Hippocampal formation (tissue), 2 donors: ENCODE data around the gene PLPPR1.
"Not testable (repeated sequence)": the region's sequence is repeated elsewhere in the genome, so short reads cannot be mapped to it uniquely, and the experiment has no call there.

ENCODE experiments used
- DNase-seq, 2 donors: peaks; one replicate each; lab custom pipeline; 2025; lab: John Stamatoyannopoulos, UW

Gene PLPPR1

DNA sequence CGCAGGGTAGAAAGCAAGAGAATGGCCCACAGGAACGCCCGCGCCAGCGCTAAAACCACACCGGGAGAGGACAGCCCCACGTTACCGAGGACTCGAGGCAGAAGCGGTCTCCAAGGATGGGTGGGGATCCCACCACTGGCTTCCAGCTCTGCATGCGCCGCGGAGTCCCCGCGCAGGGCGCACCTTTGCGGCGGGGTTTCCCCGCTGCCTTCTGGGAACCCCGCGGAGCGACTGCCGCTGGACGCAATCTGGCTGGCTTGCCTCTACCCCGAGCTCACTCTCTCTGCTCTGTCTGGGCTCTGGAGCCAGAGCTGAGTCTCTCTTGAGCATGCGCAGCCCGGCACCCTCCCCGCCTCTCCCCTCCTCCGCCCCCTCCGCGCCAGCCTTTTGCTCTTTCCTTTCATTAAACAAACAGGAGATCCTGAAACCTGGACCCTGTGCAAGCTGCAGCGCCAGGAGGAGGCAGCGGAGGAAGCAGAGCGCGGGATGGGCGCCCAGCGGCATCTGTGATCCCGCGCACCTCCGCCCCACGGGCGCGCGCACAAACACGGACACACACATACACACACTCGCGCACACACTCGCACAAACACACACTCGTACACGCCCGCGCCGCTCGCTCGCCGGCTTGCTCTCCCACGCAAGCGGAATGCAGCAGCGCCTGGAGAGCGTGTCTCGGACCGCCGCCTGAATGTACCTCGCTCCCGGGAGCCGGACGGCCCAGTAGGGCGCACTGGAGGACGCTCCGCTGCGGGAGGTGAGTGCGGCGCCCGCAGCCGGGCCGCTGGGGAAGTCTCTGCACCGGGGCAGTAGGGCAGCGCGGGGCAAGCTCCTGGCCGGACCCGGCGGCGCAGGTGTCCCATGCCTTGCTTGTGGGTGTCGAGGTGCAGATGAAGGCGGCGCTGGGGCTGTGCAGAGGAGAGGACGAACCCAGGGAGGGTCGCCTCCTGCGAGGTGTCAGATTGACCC is at the start of gene PLPPR1:
TSS of gene PLPPR1 (plus strand) at position 382 of the 969 bp plus-strand sequence.
- DNase-seq, result peak; percentile 83 to 84

DNA sequence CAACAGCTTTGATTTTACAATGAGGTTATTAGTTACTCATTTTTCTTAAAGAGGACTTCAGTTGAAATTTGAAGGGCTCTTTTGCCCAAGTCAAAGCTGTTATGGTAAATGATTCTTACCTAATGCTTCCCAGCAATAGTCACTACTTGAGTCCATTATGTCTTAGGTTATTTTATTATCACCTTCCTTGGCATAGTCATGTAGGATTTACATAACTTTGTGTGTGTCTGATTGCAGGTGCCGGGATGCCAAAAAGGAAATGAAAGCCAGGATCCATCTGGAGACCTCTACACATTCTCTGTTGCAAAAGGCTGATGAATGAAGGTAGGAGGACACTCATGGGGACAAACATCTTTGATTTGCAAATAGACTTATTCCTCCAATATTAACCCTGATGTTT is 38.8 kb upstream of the PLPPR1 start:
- DNase-seq, result no peak

DNA sequence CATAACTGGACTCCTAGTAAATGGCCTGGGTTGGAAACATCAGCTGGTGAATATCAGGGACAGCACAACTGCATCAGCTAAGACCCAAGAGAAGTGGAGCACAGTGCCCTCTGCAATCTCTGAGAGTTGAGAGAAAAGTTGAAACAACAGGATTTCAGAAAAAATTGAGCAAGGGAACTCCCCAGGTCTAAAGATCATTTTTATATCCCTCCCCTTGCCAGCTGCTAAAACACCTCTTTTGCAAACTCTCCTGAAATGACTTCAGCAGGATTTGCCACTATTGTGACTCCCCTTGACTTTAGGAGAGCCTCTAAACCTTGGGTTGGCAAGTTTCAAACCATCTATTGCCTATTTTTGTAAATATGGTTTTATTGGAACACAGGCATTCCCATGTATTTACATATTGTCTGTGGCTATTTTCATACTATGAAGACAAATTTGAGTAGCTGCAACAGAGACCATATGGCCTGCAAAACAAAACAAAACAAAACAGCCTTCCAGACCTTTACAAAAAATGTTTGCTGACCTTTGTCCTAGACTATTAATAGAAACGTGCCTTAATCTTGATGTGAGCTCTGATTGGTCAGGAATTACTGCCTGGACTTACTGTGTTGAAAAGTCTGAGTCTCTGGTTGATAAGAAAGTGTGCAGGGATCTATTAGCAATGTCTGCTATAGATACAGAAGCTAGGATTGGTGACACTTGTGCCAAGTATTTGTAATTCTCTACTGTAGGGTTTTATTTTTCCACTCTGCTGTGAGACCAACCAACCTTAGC is 37.7 kb upstream of the PLPPR1 start:
- DNase-seq, result no peak

DNA sequence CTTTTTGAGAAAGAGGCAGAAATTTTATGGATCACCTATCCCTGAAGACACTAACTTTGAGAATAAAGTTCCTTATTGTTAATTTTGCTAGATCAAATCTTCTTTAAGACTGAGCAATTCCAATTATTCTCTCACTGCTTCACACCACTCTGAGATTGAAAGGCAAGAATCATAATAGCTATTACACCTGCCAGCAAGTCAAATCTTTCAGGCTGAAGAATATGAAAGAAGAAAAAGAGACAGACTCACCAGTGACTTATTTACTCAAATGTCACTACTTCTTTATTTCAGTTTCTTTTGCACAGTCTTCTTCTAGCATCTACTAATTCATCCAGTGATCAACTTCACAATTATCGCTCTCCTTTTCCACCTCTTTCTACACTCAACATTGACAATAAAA is 35.9 kb upstream of the PLPPR1 start:
- DNase-seq, result no peak

DNA sequence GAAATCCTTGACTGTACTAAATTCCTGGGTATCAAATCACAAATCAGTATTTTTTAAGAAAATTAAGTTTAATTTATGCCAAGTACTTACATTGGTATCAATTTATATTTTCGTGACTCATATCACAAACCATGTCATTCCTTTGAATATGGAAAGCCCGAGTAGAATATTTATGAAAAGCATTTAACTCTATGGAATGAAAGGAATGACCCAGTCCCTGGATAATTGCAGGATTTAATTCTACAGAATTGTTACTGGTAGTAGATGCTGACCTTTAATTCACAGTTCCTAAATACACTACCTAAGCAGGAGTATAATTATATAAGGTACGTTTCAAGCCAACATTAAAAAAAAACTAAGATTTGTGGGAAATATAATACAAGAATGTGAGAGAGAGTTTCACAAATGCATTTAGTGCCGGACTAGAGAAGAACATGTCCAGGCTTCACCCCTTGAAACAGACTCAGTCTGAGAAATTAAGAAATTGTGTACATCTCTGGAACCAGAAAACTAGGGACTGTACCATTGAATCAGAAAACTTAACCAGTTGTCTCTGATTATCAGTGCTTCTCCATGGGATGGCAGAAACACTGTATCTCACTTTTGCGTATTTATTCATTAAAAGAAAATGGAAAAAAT is 28.5 kb upstream of the PLPPR1 start:
- DNase-seq, result no peak

DNA sequence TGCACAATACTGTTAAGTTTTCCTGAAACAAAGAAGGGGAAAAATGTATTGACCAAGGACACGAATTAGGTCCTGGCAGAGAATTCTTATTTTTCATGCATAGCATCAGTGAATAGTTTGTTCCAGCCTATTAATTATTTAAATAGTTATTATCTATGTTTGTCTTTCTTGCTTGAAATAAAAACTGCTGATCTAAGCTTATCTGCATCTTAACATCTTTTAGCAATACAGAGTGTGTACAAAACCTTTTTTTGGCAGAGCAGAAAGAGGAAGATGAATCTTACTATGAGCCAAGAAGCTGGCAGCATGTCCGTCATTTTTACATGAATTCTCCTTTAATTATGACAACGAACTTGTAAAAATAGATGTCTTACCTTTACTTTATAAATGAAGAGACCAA is 23.3 kb upstream of the PLPPR1 start:
- DNase-seq, result no peak

DNA sequence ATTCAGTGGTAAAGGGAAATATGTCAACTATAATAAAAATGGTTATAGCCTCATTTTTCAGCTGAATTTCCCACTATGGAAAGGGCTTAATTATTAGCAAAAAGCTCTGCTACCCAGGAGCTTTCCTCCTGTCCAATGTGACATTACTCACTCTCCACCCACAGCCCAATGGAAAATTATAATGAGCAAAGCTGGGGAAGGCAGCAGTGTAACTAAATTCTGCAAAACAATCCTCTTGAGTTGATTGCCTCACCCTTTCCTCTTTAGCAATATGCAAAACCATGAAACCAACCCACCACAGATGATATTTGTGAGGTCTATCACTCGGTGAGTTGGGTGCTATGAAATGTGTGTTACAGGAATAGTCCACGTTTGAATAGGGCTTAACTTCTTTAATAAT is 14.0 kb upstream of the PLPPR1 start:
- no peak for DNase-seq

DNA sequence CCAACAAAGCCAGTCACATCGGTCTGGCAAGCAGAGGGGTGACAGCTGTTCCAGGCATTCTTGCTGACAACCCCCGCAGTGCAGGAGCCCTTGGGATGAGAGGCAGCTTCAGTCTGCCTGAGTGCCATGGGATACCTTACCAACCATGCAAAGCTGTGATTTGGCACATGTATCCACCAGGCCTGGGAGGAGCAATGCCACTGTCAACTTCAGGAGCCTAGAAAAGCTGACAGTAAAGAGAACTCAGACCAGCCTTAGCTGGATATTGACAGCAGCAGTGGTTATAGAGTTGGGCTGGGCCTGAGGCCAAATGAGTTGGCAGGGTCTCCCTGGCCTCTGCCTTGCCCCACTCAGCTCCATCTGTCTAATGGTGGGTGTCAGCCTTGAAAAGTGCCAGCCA is 10.1 kb upstream of the PLPPR1 start:
- DNase-seq, result no peak

DNA sequence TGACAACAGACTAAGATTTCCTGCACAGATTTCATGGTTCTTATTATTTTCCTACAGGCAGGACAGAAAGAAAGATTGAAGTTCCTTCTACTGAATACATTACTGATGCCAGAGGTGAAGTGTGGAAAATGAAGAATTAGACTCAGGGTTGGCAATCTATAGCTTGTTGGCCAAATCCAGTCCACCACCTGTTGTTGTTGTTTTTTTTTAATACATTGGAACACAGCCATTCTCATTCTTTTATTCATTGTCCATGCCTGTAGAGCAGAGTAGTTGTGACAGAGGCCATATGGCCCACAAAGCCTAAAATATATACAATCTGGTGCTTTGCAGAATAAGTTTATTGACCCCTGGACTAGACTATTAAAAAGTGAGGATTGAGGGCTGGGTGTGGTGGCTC is 5.8 kb upstream of the PLPPR1 start:
- DNase-seq, result no peak

DNA sequence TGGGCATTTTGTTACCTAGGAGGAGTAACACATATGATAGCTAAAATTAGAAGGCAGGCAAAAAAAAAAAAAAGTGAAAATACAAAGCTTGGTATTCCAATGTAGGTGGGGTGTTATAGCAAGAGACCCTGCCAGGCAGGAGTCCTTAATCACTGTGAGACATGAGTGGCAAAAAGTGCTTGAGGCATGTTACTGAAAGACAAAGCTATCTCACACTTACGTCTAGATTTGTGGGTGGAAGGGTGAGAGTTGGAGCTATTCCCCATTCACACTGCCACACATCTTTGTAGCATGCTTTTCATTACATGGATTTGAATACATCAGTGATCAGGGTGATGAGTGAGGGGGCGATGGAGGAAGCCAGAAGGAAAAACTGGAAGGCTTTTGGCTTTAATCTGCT is 2.6 kb upstream of the PLPPR1 start:
- no peak for DNase-seq

DNA sequence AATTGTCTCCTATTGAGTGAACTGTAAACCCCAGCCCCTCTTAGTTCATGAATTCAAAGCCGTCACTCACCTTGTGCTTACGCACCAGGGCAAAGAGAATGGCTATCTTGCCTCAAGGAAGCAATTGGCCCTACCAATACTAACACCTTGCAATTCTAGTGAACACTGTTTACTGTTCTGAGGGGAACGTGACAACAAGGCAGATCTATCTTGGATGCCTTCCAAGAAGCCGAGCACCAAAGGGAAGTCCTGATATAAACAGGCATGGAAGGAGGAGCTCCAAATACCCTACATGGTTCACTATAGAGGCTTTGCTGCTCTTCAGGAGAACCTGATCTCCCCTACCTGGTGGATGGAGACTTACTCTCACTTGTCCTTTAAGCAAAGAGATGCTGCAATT is 1.7 kb upstream of the PLPPR1 start:
- no peak for DNase-seq

DNA sequence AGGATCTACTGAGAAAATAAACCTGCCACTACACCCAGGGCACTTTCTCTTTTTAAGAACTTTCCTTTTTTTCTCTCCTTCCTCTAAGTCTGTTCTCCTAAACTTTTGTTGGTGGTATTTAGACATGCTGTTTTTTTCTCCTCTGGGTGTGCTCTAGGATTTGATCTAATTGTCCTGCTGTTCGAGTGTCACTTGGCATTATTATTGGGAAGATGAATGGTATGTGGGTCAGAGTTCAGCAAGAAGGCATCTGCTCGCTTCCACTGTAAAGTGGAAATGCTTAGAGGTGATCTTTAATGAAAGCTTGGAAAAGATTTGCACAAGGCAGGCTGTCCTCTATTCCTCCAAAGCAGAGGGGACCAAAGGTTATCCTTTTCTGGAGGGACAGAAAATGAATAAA is 1.3 kb upstream of the PLPPR1 start:
- DNase-seq, result no peak

DNA sequence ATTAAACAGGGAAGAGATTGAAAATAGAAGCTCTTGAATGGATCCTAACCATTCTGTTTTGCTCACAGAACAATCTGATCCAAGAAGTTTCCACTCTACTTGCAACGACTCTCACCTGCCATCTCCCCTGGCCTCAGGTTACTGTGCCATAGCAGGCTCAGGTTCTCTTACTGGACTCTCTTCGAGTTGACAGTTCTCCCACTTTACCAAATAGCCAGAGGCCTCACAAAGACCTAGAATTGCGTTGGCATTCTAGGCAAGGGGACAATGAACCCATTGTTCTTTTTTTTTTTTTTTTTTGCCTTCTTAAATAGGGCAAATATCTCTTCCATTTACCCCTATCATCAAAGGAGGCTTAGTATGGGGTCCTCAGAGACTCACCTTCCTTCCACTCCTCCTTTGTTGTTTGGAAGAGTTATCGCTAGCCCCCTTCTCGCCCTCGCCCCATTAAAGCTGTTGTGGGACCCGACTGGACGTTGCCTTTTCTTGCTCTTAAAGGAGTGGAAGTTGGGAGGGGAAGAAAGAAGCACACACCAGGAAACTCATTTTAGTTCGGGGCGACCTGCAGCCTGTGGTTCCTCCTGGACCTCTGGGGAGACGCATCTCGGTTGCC is 688 bp upstream of the PLPPR1 start:
- DNase-seq, result no peak

DNA sequence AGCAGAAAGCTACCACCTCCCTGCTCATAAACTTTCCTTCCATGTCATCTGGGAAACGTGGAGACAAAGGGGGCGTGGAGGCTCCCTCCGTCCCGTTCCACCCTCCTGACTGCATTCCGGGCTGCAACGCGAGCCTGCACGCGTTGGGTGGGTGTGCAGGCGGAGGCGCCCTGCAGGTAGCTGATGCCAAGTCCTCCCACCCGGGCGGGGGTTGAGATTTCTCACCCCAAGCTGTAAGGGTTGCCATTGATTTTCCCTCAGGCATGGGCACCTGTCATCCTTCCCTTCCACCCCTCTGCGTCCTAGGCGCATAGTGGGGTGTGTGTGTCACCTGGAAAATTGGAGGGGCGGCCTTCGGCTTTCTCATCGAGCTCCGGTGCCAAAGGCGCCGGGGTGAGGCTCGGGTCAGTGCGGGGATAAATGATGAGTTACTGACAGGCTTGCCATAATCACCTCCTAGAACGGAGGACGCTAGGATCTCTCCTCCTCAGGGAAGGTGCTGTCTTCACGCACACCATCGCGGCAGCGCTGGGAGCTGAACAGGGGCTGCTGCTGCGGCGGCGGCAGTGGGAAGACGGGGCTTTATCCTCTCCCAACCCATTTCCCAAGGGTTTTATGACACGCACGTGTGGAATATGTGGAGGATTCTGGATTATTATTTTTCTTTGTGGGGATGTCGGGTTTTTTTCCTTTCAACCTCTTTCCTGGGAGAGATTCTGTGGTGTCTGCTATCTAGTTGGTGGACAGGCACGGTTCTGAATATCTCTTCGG is 973 bp downstream of the PLPPR1 start:
- DNase-seq, result no peak

DNA sequence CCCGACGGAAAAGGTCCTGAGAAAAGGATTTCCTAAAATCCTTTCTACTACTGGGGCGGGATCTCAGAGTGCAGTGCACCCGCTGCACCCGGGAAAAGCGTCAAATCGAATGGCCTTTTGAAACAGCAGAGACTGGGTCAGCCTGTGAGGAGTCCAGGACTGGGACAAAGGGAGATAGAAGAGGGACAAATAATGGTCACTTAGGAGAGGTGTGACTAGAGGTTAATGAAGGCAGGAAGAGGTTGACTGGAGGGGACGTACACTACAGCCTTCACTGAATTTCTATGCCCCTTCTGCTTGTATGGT is 1.5 kb downstream of the PLPPR1 start:
- DNase-seq, result no peak

DNA sequence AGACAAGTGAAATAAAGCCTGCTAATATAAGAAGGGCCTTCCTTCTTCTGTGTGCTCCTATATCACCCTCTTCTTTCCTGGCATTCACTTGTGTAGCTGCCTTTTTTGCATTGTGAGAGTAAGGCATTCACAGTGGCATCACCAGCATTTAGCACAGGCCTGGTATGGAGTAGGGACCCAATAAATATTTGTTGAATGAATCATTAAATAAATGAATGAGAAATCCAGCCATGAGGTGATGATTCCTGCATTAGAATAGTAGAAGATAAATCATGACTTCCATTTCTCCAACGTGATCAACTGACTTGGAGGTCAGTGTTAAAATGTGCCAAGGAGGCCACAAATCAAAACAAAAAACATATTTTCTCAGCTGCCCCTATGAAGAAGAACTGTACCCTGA is 3.9 kb downstream of the PLPPR1 start:
- no peak for DNase-seq

DNA sequence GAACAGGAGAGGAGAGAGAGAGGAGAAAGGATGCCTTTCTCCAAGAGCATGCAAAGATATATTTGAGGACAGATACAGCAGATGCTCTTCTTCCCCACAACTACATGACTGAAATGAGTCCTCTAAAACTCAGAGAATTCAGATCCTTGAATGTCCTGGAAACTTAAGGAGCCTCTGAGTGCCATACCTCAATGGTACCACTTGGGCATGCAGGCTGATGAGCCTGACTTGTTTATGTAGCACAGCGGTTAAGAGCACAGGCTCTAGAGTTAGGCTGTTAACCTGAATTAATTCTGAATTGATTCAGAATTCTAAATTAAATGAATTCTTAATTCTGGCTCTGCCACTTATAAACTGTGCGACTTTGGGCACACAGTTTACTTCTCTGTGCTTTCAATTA is 5.7 kb downstream of the PLPPR1 start:
- DNase-seq, result no peak

DNA sequence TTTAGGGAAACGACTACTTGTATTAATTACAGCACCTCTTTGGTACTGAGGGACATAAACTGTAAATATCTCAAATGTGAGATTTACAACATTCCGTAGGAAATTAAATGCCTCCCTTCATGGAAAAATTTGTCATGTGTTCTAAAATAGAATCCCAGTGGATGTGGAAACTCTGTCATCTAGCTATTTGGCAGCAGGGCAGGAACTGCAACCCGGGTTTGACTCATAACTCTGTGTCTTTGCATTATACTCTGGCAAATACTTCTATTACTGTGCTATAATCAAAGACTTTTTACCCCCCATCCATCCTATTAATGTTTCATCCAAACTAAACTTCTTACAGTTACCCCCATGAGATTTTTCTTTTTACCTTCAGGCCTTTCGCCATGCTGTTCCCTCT is 6.6 kb downstream of the PLPPR1 start:
- no peak for DNase-seq

DNA sequence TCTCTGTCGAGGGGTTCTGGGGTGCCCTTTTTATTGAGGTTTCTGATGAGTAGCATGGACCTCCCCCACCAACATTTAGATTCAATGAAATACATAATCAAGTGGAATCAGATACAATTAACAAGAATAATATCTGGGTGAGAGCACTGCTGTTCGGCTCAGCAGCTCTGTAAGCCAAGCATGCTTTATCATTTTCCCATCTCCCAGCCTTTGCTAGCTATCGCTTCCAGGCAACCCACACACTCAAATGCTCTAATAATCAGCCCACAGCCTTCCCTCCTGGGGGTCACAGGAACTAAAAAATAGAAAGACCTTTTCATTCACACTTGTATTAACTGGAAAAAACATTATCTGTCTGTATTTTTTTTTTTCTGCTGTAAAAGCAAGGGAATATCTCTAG is 8.9 kb downstream of the PLPPR1 start:
- no peak for DNase-seq

DNA sequence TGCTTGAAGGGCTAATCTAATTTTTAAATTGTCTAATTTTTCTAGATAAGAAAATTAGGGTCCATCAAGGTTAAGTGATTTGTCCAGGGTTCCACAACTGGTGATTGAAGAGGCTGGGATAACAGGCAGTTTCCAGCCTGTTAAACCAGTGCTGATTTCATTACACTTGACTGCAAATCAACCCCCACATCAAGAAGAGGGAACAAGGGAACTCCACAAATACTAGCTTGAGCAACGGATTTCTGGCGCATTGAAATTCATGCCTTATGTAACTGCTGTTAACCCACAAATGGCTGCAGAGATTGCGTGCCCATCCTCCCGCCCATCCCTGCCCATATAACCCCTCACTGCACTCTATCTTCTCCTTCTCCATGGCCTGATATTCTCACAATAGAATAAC is 10.0 kb downstream of the PLPPR1 start:
- DNase-seq, result no peak

DNA sequence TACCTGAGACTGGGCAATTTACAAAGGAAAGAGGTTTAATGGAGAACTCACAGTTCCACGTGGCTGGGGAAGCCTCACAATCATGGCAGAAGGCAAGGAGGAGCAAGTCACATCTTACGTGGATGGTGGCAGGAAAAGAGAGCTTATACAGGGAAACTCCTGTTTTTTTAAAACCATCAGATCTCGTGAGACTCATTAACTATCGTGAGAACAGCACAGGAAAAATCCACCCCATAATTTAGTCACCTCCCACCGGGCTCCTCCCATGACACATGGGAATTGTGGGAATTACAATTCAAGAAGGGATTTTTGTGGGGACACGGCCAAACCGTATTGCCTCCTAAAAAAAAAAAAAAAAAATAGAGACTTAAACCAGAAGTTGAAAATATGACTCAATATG is 11.1 kb downstream of the PLPPR1 start:
- DNase-seq, result not testable (repeated sequence)
